Measurements from ENCODE around the gene HBG1.

DNA sequence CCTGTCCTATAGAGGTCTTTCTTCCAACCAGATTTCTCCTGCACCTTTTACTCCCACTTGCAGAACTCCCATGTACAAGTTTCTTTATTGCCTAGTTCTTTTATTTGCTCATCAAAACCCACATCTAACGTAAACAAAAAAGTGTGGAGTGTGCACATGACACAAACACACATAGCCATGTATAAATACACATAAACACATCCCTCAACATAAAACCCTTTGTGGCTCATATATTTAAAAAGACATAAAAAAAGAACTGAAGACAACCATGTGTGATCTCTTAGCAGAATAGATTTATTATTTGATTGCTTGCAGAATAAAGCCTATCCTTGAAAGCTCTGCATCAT, 3.2 kb upstream of the HBG1 start:
- TF ChIP-seq, protein P1, sequence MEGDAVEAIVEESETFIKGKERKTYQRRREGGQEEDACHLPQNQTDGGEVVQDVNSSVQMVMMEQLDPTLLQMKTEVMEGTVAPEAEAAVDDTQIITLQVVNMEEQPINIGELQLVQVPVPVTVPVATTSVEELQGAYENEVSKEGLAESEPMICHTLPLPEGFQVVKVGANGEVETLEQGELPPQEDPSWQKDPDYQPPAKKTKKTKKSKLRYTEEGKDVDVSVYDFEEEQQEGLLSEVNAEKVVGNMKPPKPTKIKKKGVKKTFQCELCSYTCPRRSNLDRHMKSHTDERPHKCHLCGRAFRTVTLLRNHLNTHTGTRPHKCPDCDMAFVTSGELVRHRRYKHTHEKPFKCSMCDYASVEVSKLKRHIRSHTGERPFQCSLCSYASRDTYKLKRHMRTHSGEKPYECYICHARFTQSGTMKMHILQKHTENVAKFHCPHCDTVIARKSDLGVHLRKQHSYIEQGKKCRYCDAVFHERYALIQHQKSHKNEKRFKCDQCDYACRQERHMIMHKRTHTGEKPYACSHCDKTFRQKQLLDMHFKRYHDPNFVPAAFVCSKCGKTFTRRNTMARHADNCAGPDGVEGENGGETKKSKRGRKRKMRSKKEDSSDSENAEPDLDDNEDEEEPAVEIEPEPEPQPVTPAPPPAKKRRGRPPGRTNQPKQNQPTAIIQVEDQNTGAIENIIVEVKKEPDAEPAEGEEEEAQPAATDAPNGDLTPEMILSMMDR (conservative IDR thresholded peaks at IDR 0.05; ENCODE audit: low read depth, low read length): no peak
- TF ChIP-seq EZH2phosphoT487 (IDR thresholded peaks at IDR 0.05; ENCODE audit: borderline replicate concordance, low read length) (no peak), EZH2 (IDR thresholded peaks at IDR 0.05; ENCODE audit: low read length, unreplicated experiment) (no peak)
